Adrenal gland (tissue), 12 donors: Measurements from ENCODE around the gene TAPT1. TPM values are rescaled to one million over a fixed set of nuclear protein-coding genes. Genes with fewer than 3 reads are reported as not detected.

Experiments used
- DNase-seq, 7 donors: peaks; one replicate each; pipeline ENCODE4 v3.0.0-alpha.2; 2019 to 2020
- H3K27ac ChIP-seq, 5 donors: fragments of 200-600 bp; sonication (generic) in 4 of 5; 1 replicate in 3 of 5; 2 replicates in 2 of 5; pipeline versions ENCODE4 v1.5.1 to v1.8.0; 2016 to 2020; ENCODE audit warnings: mild to moderate bottlenecking in 1 of 5
- H3K27me3 ChIP-seq: fragments of 200-600 bp; 2 replicates; pipeline ENCODE4 v1.8.0; 2021
- H3K36me3 ChIP-seq, 2 donors: fragments of 200-600 bp; replicated peaks in 1 of 2; 1 replicate in 1 of 2; 2 replicates in 1 of 2; pipeline versions ENCODE4 v1.5.1 to v1.8.0; 2018 to 2022
- H3K4me1 ChIP-seq, 2 donors: fragments of 200-600 bp; replicated peaks in 1 of 2; 1 replicate in 1 of 2; 2 replicates in 1 of 2; pipeline versions ENCODE4 v1.5.1 to v1.8.0; 2018 to 2021
- H3K4me3 ChIP-seq, 4 donors: fragments of 200-600 bp; sonication (generic) in 3 of 4; one replicate each; pipeline ENCODE4 v1.5.1; 2016 to 2018
- H3K9me3 ChIP-seq, 3 donors: fragments of 200-600 bp; sonication (generic) in 1 of 3; replicated peaks in 1 of 3; 1 replicate in 2 of 3; 2 replicates in 1 of 3; pipeline versions ENCODE4 v1.5.1 to v1.8.0; 2016 to 2021
- CTCF ChIP-seq, 6 experiments: fragments of 450-650 bp in 4 of 6; fragments of 200-600 bp in 2 of 6; sonication (generic) in 1 of 6; IDR thresholded peaks; 1 replicate in 5 of 6; 2 replicates in 1 of 6; pipeline versions ENCODE4 v1.5.1 to v1.8.0; 2016 to 2021; ENCODE audit warnings: antibody characterized with exemption in 6 of 6, mild to moderate bottlenecking in 2 of 6, moderate library complexity in 1 of 6
- POLR2A ChIP-seq, 2 donors: fragments of 450-650 bp; IDR thresholded peaks; one replicate each; pipeline ENCODE4 v1.6.1; 2017; ENCODE audit warnings: antibody characterized with exemption in 2 of 2, mild to moderate bottlenecking in 2 of 2, moderate library complexity in 1 of 2
- WGBS, 4 donors: extraction: QIAGEN DNeasy Blood & Tissue Kit in 2 of 4; methylation state at CpG; one replicate each; pipeline versions ENCODE4 v1.1.5 to v1.1.7; 2013 to 2017; 5-methylcytosine and 5-hydroxymethylcytosine counted together
- intact Hi-C, 2 donors: fragments of 100-400 bp; cut with DNase I; formaldehyde crosslinking; loops; one replicate each; pipeline versions ENCODE4 v1.14.1 to v1.15.0; 2022 to 2023
- polyA plus RNA-seq, 3 donors: library from polyadenylated mRNA; stranded (reverse); fragments of 200-250 nt in 2 of 3; fragments of 350-450 nt in 1 of 3; fragmentation: Illumina TruSeq in 1 of 3; extraction: RNeasy Lipid Tissue Mini Kit (QIAGEN cat#74804) in 1 of 3; gene quantifications; one replicate each; pipeline ENCODE4 v1.2.3, GENCODE V29; 2013 to 2014
- total RNA-seq, 9 donors: library from RNA; depleted of rRNA in 4 of 9; stranded (reverse); fragments of >200 nt in 4 of 9; fragments of 120-200 nt in 1 of 9; fragmentation: NEBNext Ultra II Directional in 1 of 9; extraction: Animal tissue kit (Norgen Biotek cat#: 25700) in 1 of 9; gene quantifications; one replicate each; pipeline versions ENCODE4 v1.1.0 to v1.2.4, GENCODE V29; 2013 to 2023
- donor health status: healthy with polysubstance abuse.
- donor health status: Bipolar disorder and iron deficiency.
- donor health status: DM: yes; HTN: yes; CAD: no.
- donor health status: DM: no; HTN: no; CAD: no.
- donor health status: DM: no; HTN: no; CAD: no.
- donor health status: DM: yes; HTN: yes; CAD: no.

Gene TAPT1
- total and polyA plus RNA-seq, 12 donors, result 33.2 to 119 (median 51.0) TPM

GRCh38 chr4:16165931-16166330, 60.3 kb downstream of the TAPT1 start:
- Histone ChIP-seq H3K9me3 (no peaks in the 10 kb centered on the region), H3K4me3 (no peak overlapping the region), H3K27me3 (no peaks in the 10 kb centered on the region), H3K4me1 (no peaks in the 10 kb centered on the region), H3K27ac (no peak overlapping the region), H3K36me3 (peaks cover 0 to 80% of the 10 kb centered on the region in 2 donors)
- TF ChIP-seq POLR2A (IDR thresholded peaks at IDR 0.05) (no peak), CTCF (IDR thresholded peaks at IDR 0.05) (no peak)
- intact Hi-C loops, result loop anchor here in 1 of 2 donors (10.0 kb wide), 1 partner anchor 131 kb away; no protein-coding TSS in a partner anchor
- WGBS, 4 donors, result 93 to 98% (median 94%) methylated on average over 7 of the region's 7 CpGs
- DNase-seq, result no peak

- H3K4me3 ChIP-seq, result no peak overlapping the region
- no peak overlapping the region for H3K27ac ChIP-seq
- WGBS, 4 donors, result 52 to 68% (median 59%) methylated on average over 4 of the region's 4 CpGs
- H3K9me3 ChIP-seq, result no peaks in the 10 kb centered on the region
- H3K27me3 ChIP-seq, result no peaks in the 10 kb centered on the region
- peaks cover 0 to 56% of the 10 kb centered on the region in 2 donors for H3K36me3 ChIP-seq
- intact Hi-C loops, result loop anchor here in 1 of 2 donors (10.0 kb wide), 1 partner anchor 128 kb away; no protein-coding TSS in a partner anchor
- H3K4me1 ChIP-seq, result peaks cover 0 to 5% of the 10 kb centered on the region in 2 donors
- TF ChIP-seq CTCF (IDR thresholded peaks at IDR 0.05) (no peak), POLR2A (IDR thresholded peaks at IDR 0.05) (no peak)
- peak in 2 of 7 donors; percentile 22 to 40 for DNase-seq
Observed at GRCh38 chr4:16162891-16163290, 63.4 kb downstream of the TAPT1 start.

- TF ChIP-seq CTCF (IDR thresholded peaks at IDR 0.05) (no peak), POLR2A (IDR thresholded peaks at IDR 0.05) (no peak)
- H3K4me3 ChIP-seq, result no peak overlapping the region
- intact Hi-C loops, result loop anchor here in 1 of 2 donors (10.0 kb wide), 1 partner anchor 127 kb away; no protein-coding TSS in a partner anchor
- 88 to 94% (median 90%) methylated on average over 6 of the region's 6 CpGs for WGBS, 4 donors
- peaks cover 0 to 6% of the 10 kb centered on the region in 2 donors for H3K4me1 ChIP-seq
- H3K9me3 ChIP-seq, result no peaks in the 10 kb centered on the region
- H3K27ac ChIP-seq, result no peak overlapping the region
- no peak for DNase-seq
- no peaks in the 10 kb centered on the region for H3K27me3 ChIP-seq
- H3K36me3 ChIP-seq, result peaks cover 0 to 50% of the 10 kb centered on the region in 2 donors
Observed at GRCh38 chr4:16161851-16162408, 64.3 kb downstream of the TAPT1 start.

- 71 to 85% (median 78%) methylated on average over 3 of the region's 3 CpGs for WGBS, 4 donors
- Histone ChIP-seq H3K27me3 (no peaks in the 10 kb centered on the region), H3K4me1 (peaks cover 0 to 6% of the 10 kb centered on the region in 2 donors), H3K9me3 (no peaks in the 10 kb centered on the region), H3K36me3 (peaks cover 0 to 36% of the 10 kb centered on the region in 2 donors), H3K27ac (no peak overlapping the region), H3K4me3 (no peak overlapping the region)
- no peak for TF ChIP-seq POLR2A (IDR thresholded peaks at IDR 0.05)
- TF ChIP-seq CTCF (IDR thresholded peaks at IDR 0.05), result no peak
- no peak for DNase-seq
- intact Hi-C loops, result loop anchor here in 1 of 2 donors (10.0 kb wide), 1 partner anchor 126 kb away; no protein-coding TSS in a partner anchor
Observed at GRCh38 chr4:16160457-16160856, 65.8 kb downstream of the TAPT1 start.
